ENCODE measurements around the gene SLC6A19.

The SLC6A19 gene

GRCh38 chr5:1257363-1257762 is 56.0 kb downstream of the SLC6A19 start:
- Histone ChIP-seq H3K27ac (no peak overlapping the region), H3K36me3 (no peaks in the 10 kb centered on the region), H3K4me3 (ENCODE audit: low read depth in 1 of 2, low read length in 1 of 2) (no peak overlapping the region), H3K27me3 (no peaks in the 10 kb centered on the region), H3K4me1 (ENCODE audit: control insufficient read depth in 1 of 2, insufficient read depth in 1 of 2, low read depth in 1 of 2, low read length in 1 of 2) (no peaks in the 10 kb centered on the region), H3K9me3 (no peaks in the 10 kb centered on the region)
- TF ChIP-seq, protein P1, sequence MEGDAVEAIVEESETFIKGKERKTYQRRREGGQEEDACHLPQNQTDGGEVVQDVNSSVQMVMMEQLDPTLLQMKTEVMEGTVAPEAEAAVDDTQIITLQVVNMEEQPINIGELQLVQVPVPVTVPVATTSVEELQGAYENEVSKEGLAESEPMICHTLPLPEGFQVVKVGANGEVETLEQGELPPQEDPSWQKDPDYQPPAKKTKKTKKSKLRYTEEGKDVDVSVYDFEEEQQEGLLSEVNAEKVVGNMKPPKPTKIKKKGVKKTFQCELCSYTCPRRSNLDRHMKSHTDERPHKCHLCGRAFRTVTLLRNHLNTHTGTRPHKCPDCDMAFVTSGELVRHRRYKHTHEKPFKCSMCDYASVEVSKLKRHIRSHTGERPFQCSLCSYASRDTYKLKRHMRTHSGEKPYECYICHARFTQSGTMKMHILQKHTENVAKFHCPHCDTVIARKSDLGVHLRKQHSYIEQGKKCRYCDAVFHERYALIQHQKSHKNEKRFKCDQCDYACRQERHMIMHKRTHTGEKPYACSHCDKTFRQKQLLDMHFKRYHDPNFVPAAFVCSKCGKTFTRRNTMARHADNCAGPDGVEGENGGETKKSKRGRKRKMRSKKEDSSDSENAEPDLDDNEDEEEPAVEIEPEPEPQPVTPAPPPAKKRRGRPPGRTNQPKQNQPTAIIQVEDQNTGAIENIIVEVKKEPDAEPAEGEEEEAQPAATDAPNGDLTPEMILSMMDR (IDR thresholded peaks at IDR 0.05): no peak

GRCh38 chr5:1257841-1258240 is 56.4 kb downstream of the SLC6A19 start:
- TF ChIP-seq, protein P1 (IDR thresholded peaks at IDR 0.05): no peak
- Histone ChIP-seq H3K9me3 (no peaks in the 10 kb centered on the region), H3K4me1 (ENCODE audit: control insufficient read depth in 1 of 2, insufficient read depth in 1 of 2, low read depth in 1 of 2, low read length in 1 of 2) (no peaks in the 10 kb centered on the region), H3K36me3 (no peaks in the 10 kb centered on the region), H3K27me3 (no peaks in the 10 kb centered on the region), H3K27ac (no peak overlapping the region), H3K4me3 (ENCODE audit: low read depth in 1 of 2, low read length in 1 of 2) (no peak overlapping the region)

DNA sequence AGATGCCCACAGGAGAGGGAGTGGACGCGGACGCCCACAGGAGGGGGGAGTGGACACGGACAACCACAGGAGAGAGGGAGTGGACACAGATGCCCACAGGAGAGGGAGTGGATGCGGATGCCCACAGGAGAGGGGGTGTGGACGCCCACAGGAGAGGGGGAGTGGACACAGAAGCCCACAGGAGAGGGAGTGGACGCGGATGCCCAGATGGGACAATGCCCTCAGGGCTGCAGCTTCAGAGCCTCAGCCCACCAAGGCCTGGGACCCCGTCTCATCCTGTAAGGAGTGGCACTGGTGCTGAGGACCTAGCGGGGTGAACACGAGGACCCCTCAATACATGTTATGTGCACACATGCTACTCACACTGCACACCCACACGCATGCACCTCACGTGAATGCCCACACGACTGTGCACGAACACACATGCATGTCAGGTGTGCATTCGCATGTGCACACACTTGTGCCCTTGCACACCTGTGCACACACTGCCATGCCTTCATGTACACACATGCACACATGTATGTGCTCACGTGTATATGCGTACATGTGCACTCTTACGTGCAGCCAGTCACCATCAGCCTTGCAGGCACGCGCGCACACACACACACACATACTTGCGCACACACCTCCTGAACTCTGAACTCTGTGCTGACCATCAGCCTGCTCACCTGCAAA is 58.5 kb downstream of the SLC6A19 start:
- no peaks in the 10 kb centered on the region for H3K4me1 ChIP-seq (ENCODE audit: control insufficient read depth in 1 of 2, insufficient read depth in 1 of 2, low read depth in 1 of 2, low read length in 1 of 2)
- H3K36me3 ChIP-seq: no peaks in the 10 kb centered on the region
- TF ChIP-seq, protein P1 (IDR thresholded peaks at IDR 0.05): no peak
- no peak overlapping the region for H3K27ac ChIP-seq
- H3K9me3 ChIP-seq: no peaks in the 10 kb centered on the region
- no peaks in the 10 kb centered on the region for H3K27me3 ChIP-seq
- no peak overlapping the region for H3K4me3 ChIP-seq (ENCODE audit: low read depth in 1 of 2, low read length in 1 of 2)

DNA sequence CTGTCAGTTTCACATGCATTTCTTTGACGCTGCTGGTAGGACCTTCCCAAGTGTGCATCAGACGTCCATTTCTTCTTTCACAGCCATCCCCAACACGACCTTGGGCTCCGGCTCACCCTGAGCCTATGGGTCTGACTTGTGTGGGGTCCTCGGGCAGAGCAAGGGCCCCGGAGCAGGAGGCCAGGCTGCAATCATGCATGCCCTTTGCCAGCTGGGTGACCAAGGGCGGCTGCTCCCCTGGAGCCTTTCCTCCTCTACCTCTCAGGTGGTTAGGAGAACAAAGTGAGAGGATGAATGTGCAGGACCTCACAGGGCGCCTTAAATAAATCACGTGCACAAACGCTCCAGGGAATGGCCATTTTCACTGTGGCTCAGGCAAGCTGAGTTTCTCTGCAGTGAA is 60.2 kb downstream of the SLC6A19 start:
- Histone ChIP-seq H3K36me3 (no peaks in the 10 kb centered on the region), H3K4me1 (ENCODE audit: control insufficient read depth in 1 of 2, insufficient read depth in 1 of 2, low read depth in 1 of 2, low read length in 1 of 2) (no peaks in the 10 kb centered on the region), H3K27ac (no peak overlapping the region), H3K4me3 (ENCODE audit: low read depth in 1 of 2, low read length in 1 of 2) (no peak overlapping the region), H3K27me3 (no peaks in the 10 kb centered on the region), H3K9me3 (no peaks in the 10 kb centered on the region)
- TF ChIP-seq, protein P1 (IDR thresholded peaks at IDR 0.05): no peak

- TF ChIP-seq, protein P1 (IDR thresholded peaks at IDR 0.05): no peak
- Histone ChIP-seq H3K9me3 (no peaks in the 10 kb centered on the region), H3K4me1 (ENCODE audit: control insufficient read depth in 1 of 2, insufficient read depth in 1 of 2, low read depth in 1 of 2, low read length in 1 of 2) (no peaks in the 10 kb centered on the region), H3K27me3 (no peaks in the 10 kb centered on the region), H3K27ac (no peak overlapping the region), H3K4me3 (ENCODE audit: low read depth in 1 of 2, low read length in 1 of 2) (no peak overlapping the region), H3K36me3 (no peaks in the 10 kb centered on the region)
Measured at GRCh38 chr5:1262381-1262780, 61.0 kb downstream of the SLC6A19 start.

All from neutrophil (primary cell).